ENCODE results near the gene PRKCB.

DNA sequence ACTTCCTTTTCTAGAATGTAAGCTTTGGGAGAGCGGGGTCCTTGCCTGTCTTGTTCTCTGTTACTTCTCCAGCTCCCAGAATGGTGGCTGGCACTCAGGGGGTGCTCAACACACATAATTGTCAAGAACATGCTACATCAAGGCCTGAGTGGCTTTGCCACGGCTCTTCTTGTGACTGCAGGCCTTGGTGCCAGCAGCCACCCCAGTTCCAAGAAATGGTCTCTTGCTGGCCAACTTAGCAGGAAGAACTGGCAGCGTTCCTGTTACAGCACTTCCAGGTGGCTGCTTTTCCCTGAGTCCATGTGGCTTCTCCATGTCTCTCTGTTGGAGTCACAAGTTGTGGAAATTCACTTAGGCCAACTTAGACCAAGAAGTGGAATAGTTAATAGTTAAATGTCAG is 36.1 kb downstream of the PRKCB start:
- TF ChIP-seq, protein P1, sequence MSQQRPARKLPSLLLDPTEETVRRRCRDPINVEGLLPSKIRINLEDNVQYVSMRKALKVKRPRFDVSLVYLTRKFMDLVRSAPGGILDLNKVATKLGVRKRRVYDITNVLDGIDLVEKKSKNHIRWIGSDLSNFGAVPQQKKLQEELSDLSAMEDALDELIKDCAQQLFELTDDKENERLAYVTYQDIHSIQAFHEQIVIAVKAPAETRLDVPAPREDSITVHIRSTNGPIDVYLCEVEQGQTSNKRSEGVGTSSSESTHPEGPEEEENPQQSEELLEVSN (IDR thresholded peaks at IDR 0.05; ENCODE audit: borderline replicate concordance, low read depth) = no peak
- TF ChIP-seq KDM1A (IDR thresholded peaks at IDR 0.05; ENCODE audit: low read depth) = no peak
- TF ChIP-seq, protein P2, sequence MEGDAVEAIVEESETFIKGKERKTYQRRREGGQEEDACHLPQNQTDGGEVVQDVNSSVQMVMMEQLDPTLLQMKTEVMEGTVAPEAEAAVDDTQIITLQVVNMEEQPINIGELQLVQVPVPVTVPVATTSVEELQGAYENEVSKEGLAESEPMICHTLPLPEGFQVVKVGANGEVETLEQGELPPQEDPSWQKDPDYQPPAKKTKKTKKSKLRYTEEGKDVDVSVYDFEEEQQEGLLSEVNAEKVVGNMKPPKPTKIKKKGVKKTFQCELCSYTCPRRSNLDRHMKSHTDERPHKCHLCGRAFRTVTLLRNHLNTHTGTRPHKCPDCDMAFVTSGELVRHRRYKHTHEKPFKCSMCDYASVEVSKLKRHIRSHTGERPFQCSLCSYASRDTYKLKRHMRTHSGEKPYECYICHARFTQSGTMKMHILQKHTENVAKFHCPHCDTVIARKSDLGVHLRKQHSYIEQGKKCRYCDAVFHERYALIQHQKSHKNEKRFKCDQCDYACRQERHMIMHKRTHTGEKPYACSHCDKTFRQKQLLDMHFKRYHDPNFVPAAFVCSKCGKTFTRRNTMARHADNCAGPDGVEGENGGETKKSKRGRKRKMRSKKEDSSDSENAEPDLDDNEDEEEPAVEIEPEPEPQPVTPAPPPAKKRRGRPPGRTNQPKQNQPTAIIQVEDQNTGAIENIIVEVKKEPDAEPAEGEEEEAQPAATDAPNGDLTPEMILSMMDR (IDR thresholded peaks at IDR 0.05) = no peak
- TF ChIP-seq KDM5A (IDR thresholded peaks at IDR 0.05) = no peak
- TF ChIP-seq, protein P3, sequence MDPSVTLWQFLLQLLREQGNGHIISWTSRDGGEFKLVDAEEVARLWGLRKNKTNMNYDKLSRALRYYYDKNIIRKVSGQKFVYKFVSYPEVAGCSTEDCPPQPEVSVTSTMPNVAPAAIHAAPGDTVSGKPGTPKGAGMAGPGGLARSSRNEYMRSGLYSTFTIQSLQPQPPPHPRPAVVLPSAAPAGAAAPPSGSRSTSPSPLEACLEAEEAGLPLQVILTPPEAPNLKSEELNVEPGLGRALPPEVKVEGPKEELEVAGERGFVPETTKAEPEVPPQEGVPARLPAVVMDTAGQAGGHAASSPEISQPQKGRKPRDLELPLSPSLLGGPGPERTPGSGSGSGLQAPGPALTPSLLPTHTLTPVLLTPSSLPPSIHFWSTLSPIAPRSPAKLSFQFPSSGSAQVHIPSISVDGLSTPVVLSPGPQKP (IDR thresholded peaks at IDR 0.05; ENCODE audit: low read depth, low read length) = no peak
- TF ChIP-seq EHMT2 (IDR thresholded peaks at IDR 0.05; ENCODE audit: low read depth) = no peak
- no peak for TF ChIP-seq RNF2 (IDR thresholded peaks at IDR 0.05; ENCODE audit: borderline replicate concordance, low read depth)
- TF ChIP-seq, protein P4, sequence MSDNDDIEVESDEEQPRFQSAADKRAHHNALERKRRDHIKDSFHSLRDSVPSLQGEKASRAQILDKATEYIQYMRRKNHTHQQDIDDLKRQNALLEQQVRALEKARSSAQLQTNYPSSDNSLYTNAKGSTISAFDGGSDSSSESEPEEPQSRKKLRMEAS (IDR thresholded peaks at IDR 0.05) = no peak

Data from A549 (cell line).